HepG2 (cell line): ENCODE data around the gene DUSP16.

ENCODE experiments used
- BRCA1 ChIP-seq: sonication (generic); formaldehyde crosslinking; IDR thresholded peaks from 2 replicates; pipeline ENCODE4 v1.4.0; 2020; ENCODE audit warnings: missing genetic modification reagents
- JUNB ChIP-seq: sonication (generic); formaldehyde crosslinking; IDR thresholded peaks from 2 replicates; pipeline ENCODE4 v1.8.0; 2022; ENCODE audit warnings: missing genetic modification reagents, mild to moderate bottlenecking, borderline replicate concordance
- KDM1A ChIP-seq: IDR thresholded peaks from 2 replicates; pipeline ENCODE4 v1.6.1; 2016; ENCODE audit warnings: missing compliant biosample characterization
- MTF2 ChIP-seq: sonication (generic); formaldehyde crosslinking; IDR thresholded peaks from 2 replicates; pipeline ENCODE4 v1.5.0; 2020; ENCODE audit warnings: missing genetic modification reagents, borderline replicate concordance
- TCF12 ChIP-seq, 2 experiments: fragments of 450-650 bp in 1 of 2; sonication (generic) in 1 of 2; formaldehyde crosslinking in 1 of 2; IDR thresholded peaks; 2 replicates each; pipeline versions ENCODE4 v1.6.1 to v1.8.0; 2017 to 2022; ENCODE audit warnings: antibody characterized with exemption in 1 of 2, mild to moderate bottlenecking in 1 of 2, missing genetic modification reagents in 1 of 2, moderate library complexity in 1 of 2
- ZNF234 ChIP-seq: sonication (generic); formaldehyde crosslinking; conservative IDR thresholded peaks from 2 replicates; pipeline ENCODE4 v1.5.1; 2020; ENCODE audit warnings: mild to moderate bottlenecking, missing genetic modification reagents
- ZNF768 ChIP-seq: sonication (generic); formaldehyde crosslinking; IDR thresholded peaks from 2 replicates; pipeline ENCODE4 v1.4.0; 2020; ENCODE audit warnings: missing genetic modification reagents
- TF ChIP-seq, protein P1 (sequence below): sonication (generic); formaldehyde crosslinking; IDR thresholded peaks from 2 replicates; pipeline ENCODE4 v1.4.0; 2020; ENCODE audit warnings: missing genetic modification reagents

DNA sequence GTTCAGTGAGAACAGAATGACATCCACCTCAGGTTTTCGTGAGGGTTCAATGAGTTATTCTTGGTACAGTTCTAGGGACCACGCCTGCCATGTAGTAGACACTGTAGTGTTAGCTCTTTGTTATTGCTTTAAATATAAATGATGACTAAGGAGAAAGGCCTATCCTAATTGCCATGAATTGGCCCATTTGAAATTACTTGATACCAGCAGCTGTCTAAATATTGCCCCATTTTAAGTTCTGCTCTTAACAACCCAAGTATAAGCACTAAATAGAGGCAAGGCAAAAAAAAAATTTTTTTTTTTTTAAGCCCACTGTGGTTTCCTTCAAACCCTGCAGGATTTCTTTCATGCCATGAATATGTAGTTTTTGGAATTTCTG is 121.2 kb downstream of the DUSP16 start:
- TF ChIP-seq JUNB (CRISPR knock-in tag) (no peak), KDM1A (CRISPR knock-in tag) (no peak), ZNF234 (no peak), BRCA1 (CRISPR knock-in tag) (no peak), ZNF768 (CRISPR knock-in tag) (no peak), TCF12 (IDR thresholded peaks at IDR 0.05) (no peak), TCF12 (CRISPR knock-in tag; IDR thresholded peaks at IDR 0.05) (no peak), MTF2 (CRISPR knock-in tag) (no peak)
- TF ChIP-seq, protein P1, sequence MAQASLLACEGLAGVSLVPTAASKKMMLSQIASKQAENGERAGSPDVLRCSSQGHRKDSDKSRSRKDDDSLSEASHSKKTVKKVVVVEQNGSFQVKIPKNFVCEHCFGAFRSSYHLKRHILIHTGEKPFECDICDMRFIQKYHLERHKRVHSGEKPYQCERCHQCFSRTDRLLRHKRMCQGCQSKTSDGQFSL = no peak
